ENCODE results near the gene ABLIM2.

DNA sequence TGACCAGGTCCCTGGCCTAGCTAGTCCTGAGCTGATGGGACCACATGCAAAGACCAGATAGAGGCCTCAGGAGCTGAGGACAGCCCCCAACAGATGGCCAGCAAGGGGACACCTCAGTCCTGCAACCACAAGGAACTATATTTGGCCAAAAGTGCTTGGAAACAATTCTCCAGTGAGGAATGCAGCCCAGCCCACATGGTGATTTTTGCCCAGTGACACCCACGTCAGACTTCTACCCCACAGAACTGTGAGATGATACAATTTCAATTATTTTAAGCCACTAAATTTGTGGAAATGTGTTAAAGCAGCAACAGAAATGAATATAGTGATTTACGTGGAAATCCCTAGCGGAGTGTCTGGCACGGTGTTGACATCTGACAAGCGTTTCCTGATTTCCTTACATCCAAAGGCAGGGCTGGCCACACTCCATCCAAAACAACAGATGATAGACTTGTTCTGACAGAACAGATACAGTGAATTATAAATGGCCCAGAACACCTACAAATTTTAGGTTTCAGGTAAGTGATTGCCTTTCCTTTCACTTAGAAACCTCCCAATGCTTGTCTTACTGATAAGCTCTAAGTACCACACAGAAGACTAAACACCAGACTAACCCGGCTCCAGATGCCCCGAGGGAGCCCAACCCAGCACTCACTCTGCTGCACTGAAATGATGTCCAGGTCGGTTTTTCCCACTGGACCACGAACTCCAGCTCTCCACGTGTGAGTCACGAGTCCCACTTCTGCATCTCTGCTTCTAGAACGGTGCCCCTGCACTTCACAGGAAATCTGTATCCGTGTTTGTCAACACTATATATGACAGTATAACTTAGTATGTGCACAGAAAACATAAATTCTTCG lies 224.7 kb downstream of the ABLIM2 start:
- TF ChIP-seq TAF1 (IDR thresholded peaks at IDR 0.05; ENCODE audit: low read depth) (no peak), EZH2 (IDR thresholded peaks at IDR 0.05; ENCODE audit: borderline replicate concordance, insufficient read depth, low read length, poor library complexity, severe bottlenecking) (no peak)
- TF ChIP-seq, protein P1, sequence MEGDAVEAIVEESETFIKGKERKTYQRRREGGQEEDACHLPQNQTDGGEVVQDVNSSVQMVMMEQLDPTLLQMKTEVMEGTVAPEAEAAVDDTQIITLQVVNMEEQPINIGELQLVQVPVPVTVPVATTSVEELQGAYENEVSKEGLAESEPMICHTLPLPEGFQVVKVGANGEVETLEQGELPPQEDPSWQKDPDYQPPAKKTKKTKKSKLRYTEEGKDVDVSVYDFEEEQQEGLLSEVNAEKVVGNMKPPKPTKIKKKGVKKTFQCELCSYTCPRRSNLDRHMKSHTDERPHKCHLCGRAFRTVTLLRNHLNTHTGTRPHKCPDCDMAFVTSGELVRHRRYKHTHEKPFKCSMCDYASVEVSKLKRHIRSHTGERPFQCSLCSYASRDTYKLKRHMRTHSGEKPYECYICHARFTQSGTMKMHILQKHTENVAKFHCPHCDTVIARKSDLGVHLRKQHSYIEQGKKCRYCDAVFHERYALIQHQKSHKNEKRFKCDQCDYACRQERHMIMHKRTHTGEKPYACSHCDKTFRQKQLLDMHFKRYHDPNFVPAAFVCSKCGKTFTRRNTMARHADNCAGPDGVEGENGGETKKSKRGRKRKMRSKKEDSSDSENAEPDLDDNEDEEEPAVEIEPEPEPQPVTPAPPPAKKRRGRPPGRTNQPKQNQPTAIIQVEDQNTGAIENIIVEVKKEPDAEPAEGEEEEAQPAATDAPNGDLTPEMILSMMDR (IDR thresholded peaks at IDR 0.05; ENCODE audit: poor library complexity, severe bottlenecking) = no peak
- TF ChIP-seq, protein P2, sequence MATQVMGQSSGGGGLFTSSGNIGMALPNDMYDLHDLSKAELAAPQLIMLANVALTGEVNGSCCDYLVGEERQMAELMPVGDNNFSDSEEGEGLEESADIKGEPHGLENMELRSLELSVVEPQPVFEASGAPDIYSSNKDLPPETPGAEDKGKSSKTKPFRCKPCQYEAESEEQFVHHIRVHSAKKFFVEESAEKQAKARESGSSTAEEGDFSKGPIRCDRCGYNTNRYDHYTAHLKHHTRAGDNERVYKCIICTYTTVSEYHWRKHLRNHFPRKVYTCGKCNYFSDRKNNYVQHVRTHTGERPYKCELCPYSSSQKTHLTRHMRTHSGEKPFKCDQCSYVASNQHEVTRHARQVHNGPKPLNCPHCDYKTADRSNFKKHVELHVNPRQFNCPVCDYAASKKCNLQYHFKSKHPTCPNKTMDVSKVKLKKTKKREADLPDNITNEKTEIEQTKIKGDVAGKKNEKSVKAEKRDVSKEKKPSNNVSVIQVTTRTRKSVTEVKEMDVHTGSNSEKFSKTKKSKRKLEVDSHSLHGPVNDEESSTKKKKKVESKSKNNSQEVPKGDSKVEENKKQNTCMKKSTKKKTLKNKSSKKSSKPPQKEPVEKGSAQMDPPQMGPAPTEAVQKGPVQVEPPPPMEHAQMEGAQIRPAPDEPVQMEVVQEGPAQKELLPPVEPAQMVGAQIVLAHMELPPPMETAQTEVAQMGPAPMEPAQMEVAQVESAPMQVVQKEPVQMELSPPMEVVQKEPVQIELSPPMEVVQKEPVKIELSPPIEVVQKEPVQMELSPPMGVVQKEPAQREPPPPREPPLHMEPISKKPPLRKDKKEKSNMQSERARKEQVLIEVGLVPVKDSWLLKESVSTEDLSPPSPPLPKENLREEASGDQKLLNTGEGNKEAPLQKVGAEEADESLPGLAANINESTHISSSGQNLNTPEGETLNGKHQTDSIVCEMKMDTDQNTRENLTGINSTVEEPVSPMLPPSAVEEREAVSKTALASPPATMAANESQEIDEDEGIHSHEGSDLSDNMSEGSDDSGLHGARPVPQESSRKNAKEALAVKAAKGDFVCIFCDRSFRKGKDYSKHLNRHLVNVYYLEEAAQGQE (IDR thresholded peaks at IDR 0.05; ENCODE audit: borderline replicate concordance) = no peak

Data from neural cell (in vitro differentiated cells).